HCEC 1CT (cell line): Measurements from ENCODE around the gene TNIK.
"Not testable (repeated sequence)": the region's sequence is repeated elsewhere in the genome, so short reads cannot be mapped to it uniquely, and the experiment has no call there.

Experiments used
- DNase-seq: peaks from one replicate; pipeline ENCODE4 v3.0.0-alpha.2; 2017

TNIK gene

DNA sequence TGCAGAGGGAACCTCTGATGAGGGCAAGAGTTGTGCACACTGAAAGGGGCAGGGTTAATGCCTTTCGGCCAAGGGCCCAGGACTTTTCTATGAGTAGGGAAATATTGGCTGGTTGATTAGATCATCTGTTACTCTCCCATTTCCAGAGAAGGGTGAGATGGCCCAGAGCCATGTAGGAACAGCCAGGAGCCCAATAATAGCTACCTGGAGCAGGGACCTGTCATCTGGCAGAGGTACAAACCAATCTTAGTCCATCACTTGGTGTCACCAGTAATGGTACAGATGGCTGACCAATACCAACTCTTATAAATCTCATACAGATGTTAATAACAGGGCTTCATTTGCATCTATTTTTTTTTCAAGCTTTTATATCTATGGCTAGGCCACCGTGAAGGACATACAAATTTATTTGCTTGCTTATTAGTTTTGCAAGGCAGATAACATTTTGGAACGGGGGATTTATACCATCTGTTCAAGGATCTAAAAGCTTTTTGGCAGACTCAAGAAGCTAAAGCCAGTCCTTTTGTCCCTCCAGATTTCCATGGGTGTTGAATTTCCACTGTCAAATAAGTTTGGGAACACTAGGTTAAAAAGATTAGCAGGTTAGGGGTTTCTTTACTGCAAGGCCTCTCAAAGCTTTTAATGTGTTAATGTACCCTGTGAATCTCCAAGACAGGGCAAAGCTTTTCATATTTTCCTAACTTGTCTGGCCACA is 79.3 kb downstream of the TNIK start:
- no peak for DNase-seq

DNA sequence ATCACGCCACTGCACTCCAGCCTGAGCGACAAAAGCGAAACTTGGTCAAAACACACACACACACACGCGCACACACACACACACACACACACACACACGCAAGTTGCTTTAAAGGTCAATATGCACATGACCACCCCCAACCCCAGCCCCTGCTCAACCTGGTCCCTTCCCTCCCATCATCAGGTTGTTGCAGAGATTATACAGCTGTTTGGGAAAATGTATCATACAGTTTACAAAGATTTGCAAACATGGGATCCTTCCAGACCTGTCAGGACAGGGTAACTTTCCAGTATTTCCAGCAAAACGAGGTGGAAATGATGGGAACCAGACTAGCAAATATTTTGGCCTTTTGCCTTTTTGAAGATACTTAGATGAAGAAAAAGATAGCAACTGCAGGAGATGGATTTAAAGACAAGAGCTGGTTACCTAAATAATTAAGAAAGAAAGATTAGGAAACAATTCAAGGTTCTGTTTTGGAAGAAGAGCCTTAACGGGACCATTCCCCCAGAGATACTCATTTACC is 80.2 kb downstream of the TNIK start:
- no peak for DNase-seq

DNA sequence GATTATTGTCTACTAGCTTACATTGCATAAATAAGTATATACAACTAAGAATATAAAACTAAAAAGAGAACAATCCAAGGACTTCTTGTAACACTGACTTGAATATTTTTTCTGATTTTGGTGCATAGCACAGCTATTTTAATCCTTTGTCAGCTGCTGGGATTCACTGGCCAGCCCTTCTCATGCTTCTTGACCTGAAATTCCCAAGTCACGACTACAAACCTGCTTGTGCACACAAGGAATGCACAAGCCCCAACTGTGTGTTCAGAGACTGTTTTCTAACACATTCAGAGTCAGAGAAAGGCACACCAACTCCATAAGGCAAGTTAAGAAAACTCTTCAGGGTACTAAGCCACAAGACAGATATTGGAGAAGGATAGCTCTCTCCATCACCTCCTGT is 80.9 kb downstream of the TNIK start:
- peak; percentile 41 for DNase-seq

DNA sequence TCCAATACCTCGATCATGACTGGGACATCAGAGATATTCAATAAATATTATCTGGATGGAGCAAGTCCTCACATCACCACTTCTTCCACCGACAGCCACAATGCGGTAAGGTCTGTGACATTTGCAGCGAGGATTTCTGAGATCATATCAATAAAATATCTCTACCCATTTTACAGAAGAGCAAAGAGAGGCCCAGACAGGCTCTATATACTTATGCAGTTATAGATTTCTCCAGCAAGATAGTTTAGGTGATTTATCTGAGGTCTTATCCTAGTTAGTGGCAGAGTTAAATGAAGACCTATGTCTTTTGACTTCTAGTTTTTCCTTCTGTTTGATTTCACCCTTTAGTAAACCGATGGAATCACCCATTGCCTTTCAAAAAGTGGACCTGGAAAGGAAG is 81.6 kb downstream of the TNIK start:
- DNase-seq: no peak

DNA sequence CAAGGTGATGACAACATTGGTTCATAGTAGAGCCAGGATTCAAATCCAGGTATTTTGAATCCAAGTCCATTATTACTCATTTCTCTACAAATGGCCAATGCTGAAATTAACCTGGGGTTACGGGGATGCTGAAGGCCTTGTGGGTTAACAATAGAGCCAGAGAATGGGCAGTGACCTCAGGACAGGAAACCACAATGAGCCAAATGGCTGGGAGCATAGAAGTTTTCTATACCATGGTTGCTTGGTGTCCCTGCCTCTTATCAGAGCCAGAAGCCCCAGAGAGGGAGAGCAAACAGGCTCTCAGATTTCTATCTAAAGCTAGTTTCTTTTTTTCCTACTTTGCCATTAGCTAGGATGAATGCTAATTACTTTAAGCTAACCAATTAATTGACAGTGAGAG is 82.3 kb downstream of the TNIK start:
- DNase-seq: no peak

DNA sequence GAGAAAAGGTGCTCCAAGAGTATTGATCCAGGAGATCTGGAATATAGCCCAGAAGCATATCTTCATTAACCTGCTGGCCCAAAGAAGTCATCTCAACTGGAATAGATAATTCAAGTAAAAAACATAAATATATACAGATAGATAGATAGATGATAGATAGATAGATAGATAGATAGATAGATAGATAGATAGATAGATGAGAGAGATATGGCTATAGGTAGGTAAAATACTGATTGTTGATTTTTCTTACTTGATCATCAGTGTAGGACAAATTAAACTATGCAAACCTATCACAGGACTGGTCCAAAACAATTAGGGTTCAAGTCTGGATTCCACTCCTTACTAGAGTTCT is 83.6 kb downstream of the TNIK start:
- no peak for DNase-seq

DNA sequence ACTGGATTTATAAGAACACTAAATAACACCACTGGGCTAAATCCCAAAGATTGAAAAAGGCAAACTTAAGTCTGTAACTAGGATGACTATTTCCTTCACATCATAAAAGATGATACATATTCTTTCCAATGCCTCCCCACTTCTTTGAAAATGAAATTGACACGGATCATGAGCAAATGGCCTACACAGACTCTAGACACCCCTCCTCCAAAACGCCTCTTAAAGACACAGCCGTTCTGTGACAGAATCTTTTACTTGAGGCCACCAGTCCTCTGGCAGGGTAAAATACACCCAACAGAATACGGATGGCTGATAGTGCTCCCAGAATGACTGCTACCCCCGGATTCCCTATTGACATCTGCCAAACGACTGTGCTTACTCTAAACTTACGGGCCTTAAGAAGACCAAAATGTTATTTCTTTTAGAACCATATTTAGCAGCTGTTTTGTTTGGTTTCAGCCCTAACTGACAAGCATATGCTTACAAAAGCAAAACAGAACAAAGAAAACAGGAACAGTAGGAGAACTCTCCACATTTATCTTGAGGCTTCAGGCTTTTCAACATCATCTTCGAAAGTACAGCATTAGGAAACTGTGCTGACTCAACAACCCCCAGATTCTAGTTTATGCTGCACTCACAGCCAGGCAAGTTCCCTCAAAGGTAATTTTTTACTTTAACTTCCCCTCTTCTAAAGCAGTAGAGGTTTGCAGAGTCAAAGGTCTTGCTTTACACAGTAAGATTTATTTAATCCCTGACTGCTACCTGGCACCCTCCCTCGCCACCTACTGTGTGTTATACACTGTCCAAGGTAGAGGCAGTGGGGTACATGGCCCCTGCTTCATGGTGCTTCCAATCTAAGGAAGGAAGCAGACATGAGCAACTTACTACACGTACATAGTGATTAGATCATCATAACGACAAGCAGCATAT is 84.3 kb downstream of the TNIK start:
- DNase-seq: peak; percentile 67

DNA sequence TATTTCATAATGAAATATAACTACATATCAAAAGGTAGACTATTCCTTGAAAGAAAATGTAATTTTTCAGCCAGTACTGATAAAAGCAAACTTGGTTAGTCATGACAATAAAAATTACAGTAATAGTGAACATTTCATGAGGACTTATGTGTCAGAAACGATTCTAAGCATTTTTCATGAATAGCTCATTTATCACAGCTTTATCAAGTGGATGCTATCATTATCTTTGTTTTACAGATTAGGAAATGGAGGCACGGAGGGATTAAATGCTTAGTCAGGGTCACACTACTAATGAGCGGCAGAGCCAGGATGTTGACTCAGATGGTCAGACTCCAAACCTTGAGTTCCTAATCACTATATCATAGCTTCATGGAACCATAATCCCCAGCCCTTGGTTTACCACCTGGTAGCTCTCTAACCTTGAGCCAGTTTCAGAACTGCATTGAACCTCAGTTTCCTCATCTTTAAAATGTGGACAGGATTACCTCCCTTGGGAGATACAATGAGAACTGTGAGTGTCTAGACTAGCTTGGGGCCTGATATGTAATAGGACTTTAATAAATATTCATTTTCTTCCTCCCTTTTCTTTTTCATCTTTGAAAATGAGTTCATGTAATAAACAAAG is 85.4 kb downstream of the TNIK start:
- peak; percentile 91 for DNase-seq

DNA sequence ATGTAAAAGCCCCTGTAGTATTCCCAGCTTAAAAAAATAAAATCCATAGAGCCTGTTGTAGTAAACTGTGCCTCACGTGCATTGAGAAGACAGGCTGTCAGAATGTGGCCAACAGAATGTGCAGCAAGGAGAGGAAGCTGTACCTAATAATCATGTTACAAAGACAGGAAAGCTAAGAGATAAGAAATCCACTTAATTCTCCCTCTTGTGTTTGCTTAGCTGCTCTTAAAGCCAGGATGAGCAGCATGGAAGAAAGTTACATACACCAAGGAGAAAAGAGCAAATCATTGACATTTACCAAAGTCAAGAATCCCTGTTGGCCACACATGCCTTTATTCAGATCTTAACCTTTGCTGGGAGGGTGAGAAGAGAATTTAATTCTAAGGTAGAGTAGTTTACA is 85.9 kb downstream of the TNIK start:
- DNase-seq: no peak

DNA sequence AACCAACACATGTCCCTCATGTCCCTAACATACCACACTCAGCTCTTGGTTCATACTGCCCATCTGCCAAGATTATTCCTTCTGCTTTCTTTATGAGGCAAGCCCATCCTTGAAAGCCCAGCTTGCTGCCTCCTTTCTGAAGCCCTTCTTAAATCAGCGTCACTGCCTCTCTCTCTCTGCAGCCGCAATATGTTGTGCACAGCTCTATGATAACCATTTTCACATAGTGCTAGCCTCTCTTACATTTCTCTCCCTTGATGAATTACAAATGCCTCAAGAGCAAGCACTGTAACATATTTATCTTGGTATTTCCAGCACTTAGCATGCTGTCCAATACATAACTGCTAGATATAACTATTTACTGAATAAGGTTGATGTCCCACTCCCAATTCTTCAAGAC is 86.5 kb downstream of the TNIK start:
- no peak for DNase-seq

DNA sequence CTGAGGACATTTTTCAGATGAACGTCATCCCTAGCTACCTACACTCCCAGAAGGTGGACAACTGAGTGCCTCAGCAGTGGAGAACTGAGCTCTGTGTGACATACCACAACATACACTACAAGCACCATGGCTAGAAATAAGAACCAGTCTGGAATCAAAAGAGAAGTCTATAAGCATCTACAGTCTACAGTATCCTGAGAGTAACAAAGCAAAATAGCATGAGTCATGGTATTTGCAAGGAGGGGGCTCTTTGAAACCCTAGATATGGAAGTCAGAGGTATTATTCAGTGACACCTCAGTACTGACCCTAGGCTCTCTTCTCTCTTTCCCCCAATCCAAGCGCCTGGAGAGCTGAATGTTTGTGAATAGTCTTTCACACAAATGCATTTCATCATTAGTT is 87.5 kb downstream of the TNIK start:
- DNase-seq: no peak

DNA sequence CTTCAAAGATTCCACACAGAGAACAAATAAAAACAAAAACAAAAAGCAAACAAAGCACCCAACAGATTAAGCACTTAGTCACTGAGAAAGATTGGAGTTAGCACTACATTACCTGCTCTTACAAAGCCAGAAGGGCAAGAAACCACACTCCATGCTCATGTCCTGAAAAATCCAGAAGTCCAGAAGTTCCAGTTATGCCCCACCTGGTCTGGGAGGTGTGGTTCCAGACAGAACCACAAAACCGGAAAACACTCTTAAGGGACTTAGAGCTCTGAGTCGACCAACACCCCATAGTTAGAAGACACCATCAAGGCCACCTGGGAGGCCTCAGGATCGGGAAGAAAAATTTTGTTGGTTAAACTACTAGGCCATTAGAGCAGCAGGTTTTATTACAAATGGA is 88.9 kb downstream of the TNIK start:
- DNase-seq: no peak

DNA sequence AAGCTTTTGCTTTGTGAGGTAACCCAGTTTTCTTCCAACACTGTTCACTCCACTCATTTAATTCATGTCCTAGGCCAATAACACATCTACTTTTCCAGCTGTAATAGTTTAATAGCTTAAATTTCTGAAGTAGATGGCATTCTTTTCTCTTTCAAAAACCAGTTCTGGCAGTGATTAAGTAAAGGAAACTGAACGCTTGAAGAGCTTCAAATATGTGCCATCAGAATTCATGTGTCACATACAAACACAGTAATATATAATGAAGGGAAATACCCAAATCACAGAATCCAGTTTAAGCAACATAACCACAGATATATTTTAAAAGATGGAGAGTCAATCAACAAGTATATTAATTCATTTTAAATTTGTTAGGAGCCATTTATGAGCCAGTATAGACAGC is 91.0 kb downstream of the TNIK start:
- DNase-seq: no peak

DNA sequence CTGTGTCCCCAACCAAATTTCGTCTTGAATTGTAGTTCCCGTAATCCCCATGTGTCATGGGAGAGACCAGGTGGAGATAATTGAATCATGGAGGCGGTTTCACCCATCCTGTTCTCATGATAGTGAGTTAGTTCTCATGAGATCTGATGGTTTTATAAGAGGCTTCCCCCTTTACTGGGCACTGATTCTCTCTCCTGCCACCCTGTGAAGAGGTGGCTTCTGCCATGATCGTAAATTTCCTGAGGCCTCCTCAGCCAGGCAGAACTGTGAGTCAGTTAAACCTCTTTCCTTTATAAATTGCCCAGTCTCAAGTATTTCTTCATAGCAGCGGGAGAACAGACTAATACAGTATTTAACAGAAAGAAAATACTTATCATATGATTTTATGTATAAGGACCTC is 93.5 kb downstream of the TNIK start:
- DNase-seq: not testable (repeated sequence)

DNA sequence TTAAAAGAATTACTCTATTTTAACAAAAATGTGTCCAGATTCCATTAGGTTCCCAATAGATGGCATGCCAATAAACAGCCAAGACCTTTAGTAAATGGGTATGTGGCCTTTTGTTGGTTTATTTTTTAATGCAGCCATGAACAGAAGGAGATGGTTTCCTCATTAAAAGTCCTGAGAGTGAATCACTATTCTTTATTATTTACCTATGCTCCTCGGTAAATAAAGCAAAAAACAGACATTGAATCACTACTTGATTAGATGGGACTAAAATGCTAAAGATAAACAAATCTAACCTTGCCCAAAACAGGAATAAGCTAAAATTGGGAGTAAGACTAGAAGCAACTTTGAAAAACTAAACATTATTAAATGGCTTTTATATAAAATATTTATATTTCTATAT is 94.2 kb downstream of the TNIK start:
- DNase-seq: no peak

DNA sequence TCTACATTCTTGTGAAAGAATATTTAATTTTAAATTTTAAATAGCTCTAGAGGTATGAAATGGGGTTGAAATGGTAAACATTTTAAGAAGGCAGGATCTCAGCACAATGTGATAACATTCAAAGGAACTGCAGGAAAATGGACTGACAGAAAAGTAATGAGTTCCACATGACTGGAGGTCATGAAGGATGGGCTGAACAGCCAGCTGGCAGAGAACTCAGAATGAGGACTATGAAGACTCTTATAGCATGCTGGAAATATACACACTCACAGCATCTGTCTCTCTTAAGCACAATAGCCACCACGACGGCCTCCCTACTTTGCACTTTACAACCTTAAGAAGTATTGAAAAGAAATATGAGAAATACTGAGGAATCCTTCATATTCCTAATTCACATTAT is 94.7 kb downstream of the TNIK start:
- no peak for DNase-seq

DNA sequence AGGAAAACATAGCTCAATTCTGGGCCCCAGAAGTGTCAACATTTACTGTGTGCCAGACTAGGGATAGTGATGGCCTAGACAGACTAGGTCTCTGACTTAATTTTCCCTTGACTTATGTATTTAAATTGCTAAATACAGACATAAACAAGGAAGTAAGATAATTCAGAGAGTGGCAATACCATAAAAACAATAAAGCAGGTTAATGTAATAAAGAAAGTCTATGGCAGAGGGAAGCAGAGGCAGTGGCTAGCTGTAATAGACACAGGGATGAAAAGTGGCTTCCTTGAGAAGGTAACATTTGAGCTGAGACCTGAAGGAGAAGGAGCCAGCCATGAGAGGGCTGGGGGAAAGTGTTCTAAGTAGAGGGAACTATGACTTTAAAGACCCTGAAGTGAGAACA is 95.7 kb downstream of the TNIK start:
- DNase-seq: no peak

DNA sequence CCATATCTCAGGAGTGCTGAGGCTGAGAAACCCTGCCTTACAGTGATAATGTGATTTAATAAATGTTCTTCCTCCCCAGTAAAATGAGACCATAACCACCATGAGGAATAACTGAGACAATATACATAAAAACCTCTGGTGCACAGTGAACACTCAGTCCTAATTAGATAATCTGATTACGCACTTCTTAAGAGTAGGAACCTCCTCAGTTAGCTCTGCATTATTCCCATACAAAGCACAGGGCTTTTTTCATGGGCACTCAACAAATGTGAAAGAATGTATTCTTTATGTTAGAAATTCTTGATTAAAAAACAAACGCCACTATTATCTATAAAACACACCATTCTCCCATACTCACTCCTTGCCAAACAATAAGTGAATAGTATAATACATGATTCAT is 97.0 kb downstream of the TNIK start:
- DNase-seq: no peak

DNA sequence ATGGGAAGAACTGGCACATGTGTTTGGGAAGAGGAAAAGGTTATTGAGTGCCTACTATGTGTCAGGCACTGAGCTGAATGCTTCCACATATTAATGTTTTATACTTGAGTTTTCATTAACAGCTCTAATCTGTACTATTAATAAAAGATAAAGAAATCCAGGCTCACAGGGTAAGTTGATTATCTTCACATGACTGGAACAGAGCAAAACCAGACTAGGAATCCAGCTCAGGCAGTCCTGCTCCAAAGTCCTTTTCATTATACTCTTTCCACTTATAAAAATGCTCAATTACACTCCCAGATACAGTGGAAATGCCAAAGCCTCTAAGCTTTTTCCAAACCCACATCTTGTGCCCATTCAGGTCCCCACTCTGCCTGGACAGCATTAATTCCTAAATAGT is 97.6 kb downstream of the TNIK start:
- no peak for DNase-seq

DNA sequence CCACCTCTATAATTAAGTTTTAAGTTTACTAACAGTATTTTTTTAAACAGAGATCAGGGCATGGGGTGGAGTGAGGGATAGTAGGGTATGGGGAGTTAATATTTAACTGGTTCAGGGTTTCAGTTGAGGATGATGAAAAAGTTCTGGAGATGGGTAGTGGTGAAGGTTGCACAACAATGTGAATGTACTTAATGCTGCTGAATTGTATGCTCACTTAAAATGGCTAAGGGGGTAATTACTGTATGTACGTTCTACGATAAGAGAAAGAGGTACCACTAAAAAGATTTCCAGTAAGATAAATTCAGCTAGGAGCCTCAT is 101.4 kb downstream of the TNIK start:
- DNase-seq: no peak

DNA sequence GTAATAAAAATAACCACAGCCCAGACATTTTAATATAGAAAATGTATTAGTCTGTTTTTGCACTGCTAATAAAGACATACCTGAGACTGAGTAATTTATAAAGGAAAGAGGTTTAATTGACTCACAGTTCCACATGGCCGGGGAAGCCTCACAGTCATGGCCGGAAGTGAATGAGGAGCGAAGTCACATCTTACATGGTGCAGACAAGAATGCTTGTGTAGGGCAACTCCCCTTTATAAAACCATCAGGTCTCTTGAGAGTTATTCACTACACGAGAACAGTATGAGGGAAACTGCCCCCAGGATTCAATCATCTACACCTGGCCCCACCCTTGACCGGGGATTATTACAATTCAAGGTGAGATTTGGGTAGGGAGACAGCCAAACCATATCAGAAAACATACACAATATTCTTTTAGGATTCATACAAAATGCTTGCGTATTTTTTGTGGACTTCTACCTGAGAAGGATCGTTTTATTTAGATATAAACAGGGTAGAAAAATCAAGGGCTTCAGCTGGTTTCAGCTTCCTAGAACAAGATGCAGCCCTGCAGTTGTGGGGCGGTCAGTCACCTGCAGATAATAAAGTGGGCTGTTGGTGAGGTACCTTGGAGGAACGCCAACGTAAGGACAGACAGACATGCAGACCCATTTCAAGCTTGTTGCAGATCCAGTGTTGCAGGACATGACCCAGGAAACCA is 101.9 kb downstream of the TNIK start:
- no peak for DNase-seq

DNA sequence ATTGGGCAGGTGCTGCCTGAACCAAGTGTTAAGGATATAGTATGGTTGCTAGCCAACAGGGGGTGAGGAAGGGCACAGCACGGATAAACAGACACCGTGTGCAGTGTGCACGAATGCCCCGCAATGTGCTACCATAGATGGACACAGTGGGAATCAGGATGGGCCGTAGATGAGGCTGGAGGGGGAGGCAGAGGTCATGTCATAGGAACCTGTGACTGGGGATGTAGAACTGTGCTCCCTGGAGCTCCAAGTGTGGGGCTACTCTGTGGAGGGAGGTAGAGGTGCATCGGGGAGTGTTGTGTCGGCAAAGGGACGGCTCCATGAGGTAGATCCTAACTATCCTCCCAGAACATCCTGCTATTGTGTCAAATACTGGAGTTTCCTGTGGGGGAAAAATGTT is 102.5 kb downstream of the TNIK start:
- DNase-seq: no peak

DNA sequence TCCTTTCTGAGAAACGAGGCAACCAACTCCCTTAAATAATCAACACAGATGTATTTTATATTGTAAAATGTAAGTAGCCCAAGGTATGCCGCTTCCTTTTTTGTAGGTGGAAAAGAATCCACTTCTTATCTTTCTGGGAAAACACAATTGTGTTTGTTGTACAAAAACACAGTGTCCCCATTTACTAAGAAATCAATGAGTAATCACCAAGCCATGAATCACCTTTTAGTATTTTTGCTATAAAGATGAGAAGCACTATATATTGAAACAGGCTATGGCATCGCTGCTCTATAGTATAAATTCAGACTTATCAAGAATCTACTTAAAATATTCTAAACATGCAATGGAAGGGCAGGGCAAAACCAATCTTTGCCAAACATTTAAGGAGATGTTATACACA is 104.0 kb downstream of the TNIK start:
- DNase-seq: no peak
